ENCODE results near the gene JMJD6. TPM values are rescaled to one million over a fixed set of nuclear protein-coding genes. Genes with fewer than 3 reads are reported as not detected.

JMJD6 gene
- total and polyA plus RNA-seq, 2 experiments from 2014 or later, result 23.5 to 33.6 TPM

DNA sequence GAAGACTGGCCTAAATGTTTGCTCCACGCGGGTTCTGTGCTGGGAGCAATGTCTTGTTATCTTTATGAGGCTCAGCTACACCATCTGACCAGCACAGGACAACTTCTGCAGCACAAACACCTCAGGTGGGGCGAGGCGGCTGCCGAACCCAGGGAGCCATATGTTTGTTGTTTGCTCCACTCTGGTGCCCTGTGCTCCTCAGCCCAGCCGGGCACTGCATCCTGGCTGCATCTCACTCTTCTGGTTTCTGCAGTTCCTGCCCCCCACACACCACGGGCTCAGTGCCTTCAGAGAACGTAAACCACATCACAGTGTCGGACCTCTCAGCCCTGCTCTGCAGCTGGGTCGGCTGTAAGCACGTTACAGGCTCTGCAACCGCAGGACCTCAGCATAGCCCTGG is 48.1 kb downstream of the JMJD6 start:
- Histone ChIP-seq H3K4me3 (no peak overlapping the region), H3K9me3 (ENCODE audit: low read depth) (no peaks in the 10 kb centered on the region), H3K36me3 (no peaks in the 10 kb centered on the region), H3K27me3 (no peaks in the 10 kb centered on the region), H3K27ac (no peak overlapping the region), H3K4me1 (ENCODE audit: low read depth) (peaks cover 16% of the 10 kb centered on the region)
- no peak for DNase-seq (ENCODE audit: low read depth in 1 of 2, low spot score in 1 of 2)
- TF ChIP-seq, protein P1, sequence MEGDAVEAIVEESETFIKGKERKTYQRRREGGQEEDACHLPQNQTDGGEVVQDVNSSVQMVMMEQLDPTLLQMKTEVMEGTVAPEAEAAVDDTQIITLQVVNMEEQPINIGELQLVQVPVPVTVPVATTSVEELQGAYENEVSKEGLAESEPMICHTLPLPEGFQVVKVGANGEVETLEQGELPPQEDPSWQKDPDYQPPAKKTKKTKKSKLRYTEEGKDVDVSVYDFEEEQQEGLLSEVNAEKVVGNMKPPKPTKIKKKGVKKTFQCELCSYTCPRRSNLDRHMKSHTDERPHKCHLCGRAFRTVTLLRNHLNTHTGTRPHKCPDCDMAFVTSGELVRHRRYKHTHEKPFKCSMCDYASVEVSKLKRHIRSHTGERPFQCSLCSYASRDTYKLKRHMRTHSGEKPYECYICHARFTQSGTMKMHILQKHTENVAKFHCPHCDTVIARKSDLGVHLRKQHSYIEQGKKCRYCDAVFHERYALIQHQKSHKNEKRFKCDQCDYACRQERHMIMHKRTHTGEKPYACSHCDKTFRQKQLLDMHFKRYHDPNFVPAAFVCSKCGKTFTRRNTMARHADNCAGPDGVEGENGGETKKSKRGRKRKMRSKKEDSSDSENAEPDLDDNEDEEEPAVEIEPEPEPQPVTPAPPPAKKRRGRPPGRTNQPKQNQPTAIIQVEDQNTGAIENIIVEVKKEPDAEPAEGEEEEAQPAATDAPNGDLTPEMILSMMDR (IDR thresholded peaks at IDR 0.05; ENCODE audit: low read depth, low read length), result no peak

DNA sequence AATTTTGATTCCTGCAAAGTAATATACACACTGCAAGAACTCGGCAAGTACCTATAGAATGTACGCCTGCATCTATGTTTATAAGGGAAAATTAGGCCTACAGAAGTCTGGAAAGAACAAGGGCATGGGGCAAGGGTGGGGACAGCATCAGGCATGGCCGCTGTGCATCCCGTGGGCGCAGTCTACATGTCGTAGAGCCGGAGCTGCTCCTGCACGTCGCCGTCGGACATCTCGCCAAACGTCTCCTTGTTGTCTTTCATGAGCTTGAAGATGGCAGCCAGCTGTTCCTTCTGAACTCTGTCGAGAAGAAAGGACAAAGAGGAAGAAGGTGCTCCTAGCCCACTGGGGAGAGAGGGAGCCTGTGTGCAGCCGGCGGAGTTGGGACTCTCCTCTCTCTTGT is 49.0 kb downstream of the JMJD6 start:
- H3K27me3 ChIP-seq, result no peaks in the 10 kb centered on the region
- no peak for DNase-seq (ENCODE audit: low read depth in 1 of 2, low spot score in 1 of 2)
- no peak overlapping the region for H3K4me3 ChIP-seq
- peaks cover 14% of the 10 kb centered on the region for H3K4me1 ChIP-seq (ENCODE audit: low read depth)
- no peaks in the 10 kb centered on the region for H3K9me3 ChIP-seq (ENCODE audit: low read depth)
- TF ChIP-seq, protein P1 (IDR thresholded peaks at IDR 0.05; ENCODE audit: low read depth, low read length), result no peak
- no peaks in the 10 kb centered on the region for H3K36me3 ChIP-seq
- H3K27ac ChIP-seq, result no peak overlapping the region

DNA sequence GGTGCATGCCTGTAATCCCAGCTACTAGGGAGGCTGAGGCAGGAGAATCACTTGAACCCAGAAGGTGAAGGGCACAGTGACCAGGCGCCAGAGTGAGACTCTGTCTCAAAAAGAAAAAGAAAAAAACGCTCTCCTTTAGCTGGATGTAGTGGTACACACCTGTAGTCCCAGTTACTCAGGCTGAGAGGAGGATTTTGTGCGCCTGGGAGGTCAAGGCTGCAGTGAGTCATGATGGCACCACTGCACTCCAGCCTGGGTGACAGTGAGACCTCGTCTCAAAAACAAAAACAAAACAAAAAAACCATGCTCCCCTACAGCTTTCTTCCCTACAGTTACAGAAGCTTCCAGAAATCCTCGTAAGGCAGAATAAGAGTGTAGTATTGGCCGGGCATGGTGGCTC is 49.8 kb downstream of the JMJD6 start:
- peaks cover 6% of the 10 kb centered on the region for H3K4me1 ChIP-seq (ENCODE audit: low read depth)
- TF ChIP-seq, protein P1 (IDR thresholded peaks at IDR 0.05; ENCODE audit: low read depth, low read length), result no peak
- no peaks in the 10 kb centered on the region for H3K27me3 ChIP-seq
- no peaks in the 10 kb centered on the region for H3K9me3 ChIP-seq (ENCODE audit: low read depth)
- no peak overlapping the region for H3K27ac ChIP-seq
- DNase-seq (ENCODE audit: low read depth in 1 of 2, low spot score in 1 of 2), result no peak
- no peak overlapping the region for H3K4me3 ChIP-seq
- H3K36me3 ChIP-seq, result no peaks in the 10 kb centered on the region

DNA sequence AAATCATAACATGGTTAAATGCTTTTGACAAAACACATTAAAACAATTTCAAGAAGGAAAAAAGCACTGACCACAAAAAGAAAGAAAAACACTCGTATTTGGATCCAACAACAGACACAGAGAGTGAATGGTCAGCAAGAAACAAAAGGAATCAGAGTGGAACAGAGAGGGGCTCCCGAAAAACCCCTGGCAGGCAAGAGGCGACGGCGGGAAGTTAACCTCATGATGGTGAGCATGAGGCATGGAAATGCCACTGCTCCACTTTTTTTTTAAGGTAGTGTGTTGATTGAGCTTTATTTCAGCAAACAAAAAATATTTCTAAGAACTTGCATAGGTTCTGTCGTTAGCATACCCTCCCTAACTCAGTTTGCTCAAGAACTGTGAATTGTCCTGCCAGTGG is 50.8 kb downstream of the JMJD6 start:
- H3K27ac ChIP-seq, result no peak overlapping the region
- H3K36me3 ChIP-seq, result no peaks in the 10 kb centered on the region
- H3K9me3 ChIP-seq (ENCODE audit: low read depth), result no peaks in the 10 kb centered on the region
- peaks cover 8% of the 10 kb centered on the region for H3K4me1 ChIP-seq (ENCODE audit: low read depth)
- no peaks in the 10 kb centered on the region for H3K27me3 ChIP-seq
- H3K4me3 ChIP-seq, result no peak overlapping the region
- TF ChIP-seq, protein P1 (IDR thresholded peaks at IDR 0.05; ENCODE audit: low read depth, low read length), result no peak
- no peak for DNase-seq (ENCODE audit: low read depth in 1 of 2, low spot score in 1 of 2)

DNA sequence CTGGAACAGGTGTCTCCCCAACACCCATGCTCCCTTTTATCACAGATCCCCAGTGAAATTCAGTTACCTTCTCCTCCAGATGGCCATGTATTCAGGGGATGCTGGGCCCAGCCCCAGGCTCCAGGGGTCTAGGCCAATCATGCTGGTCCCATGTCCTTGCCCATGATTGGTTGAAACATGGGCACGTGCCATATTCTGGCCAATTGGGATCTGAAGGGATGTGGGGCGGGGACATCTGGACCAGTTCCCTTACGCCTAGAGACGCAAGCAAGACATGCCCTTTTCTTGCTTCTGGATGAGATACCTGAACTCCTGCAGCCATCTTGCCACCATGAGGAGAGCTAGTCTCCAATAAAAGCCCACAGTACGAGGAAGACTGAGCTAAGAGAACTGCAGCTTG is 51.8 kb downstream of the JMJD6 start:
- no peak for DNase-seq (ENCODE audit: low read depth in 1 of 2, low spot score in 1 of 2)
- Histone ChIP-seq H3K27me3 (no peaks in the 10 kb centered on the region), H3K9me3 (ENCODE audit: low read depth) (no peaks in the 10 kb centered on the region), H3K36me3 (no peaks in the 10 kb centered on the region), H3K4me3 (no peak overlapping the region), H3K27ac (no peak overlapping the region), H3K4me1 (ENCODE audit: low read depth) (peaks cover 11% of the 10 kb centered on the region)
- TF ChIP-seq, protein P1 (IDR thresholded peaks at IDR 0.05; ENCODE audit: low read depth, low read length), result no peak

DNA sequence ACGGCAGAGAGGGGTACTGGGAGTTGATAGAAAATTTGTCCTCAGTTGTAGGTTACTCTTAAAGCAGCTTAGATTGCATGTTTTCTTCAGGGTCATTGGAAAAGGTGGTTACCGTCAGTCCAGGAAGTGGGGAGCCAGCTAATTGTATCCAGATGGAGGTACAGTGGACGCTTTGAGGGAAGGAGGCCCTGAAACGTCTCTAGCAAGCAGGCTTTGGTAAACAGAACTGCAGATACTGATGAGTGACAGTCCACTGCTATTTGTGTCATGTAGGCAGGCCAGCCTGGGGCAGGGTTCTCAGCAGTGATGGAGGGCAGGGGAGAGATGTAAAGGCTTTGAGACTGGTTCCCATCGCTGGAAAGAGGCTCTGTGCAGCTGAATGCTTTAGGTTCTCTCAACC is 52.7 kb downstream of the JMJD6 start:
- H3K9me3 ChIP-seq (ENCODE audit: low read depth), result no peaks in the 10 kb centered on the region
- peak overlapping the region; percentile 78 for H3K27ac ChIP-seq
- no peak for DNase-seq (ENCODE audit: low read depth in 1 of 2, low spot score in 1 of 2)
- no peak overlapping the region for H3K4me3 ChIP-seq
- TF ChIP-seq, protein P1 (IDR thresholded peaks at IDR 0.05; ENCODE audit: low read depth, low read length), result no peak
- H3K36me3 ChIP-seq, result no peaks in the 10 kb centered on the region
- H3K27me3 ChIP-seq, result no peaks in the 10 kb centered on the region
- H3K4me1 ChIP-seq (ENCODE audit: low read depth), result peaks cover 11% of the 10 kb centered on the region
